ENCODE data around the gene MTM1.

The MTM1 gene

DNA sequence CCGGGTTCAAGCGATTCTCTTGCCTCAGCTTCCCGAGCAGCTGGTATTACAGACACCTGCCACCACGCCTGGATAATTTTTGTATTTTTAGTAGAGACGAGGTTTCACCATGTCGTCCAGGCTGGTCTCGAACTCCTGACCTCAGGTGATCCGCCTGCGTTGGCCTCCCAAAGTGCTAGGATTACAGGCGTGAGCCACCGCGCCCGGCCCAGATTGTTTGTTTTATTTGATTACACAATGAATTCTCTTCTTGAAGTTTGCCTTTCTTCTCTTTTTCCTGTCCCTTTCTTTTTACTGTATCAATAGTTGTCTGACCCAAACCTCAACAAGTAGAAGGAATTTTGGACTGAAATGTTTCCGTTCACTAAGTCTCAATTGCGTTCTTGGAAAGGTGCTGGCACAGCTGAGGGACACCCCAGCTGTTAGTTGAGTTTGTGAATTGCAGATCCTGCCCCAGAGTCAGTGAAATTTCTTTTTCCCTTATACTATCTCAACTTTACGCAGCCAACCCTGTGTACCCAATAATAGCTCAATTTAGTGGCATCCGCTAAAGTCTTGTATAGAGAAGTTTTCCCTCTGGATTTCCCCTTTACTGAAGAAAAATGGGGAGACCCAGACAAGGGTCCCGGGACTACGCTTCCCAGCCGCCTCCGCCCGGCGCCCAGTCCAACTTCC is 639 bp upstream of the MTM1 start:
- TF ChIP-seq, protein P1, sequence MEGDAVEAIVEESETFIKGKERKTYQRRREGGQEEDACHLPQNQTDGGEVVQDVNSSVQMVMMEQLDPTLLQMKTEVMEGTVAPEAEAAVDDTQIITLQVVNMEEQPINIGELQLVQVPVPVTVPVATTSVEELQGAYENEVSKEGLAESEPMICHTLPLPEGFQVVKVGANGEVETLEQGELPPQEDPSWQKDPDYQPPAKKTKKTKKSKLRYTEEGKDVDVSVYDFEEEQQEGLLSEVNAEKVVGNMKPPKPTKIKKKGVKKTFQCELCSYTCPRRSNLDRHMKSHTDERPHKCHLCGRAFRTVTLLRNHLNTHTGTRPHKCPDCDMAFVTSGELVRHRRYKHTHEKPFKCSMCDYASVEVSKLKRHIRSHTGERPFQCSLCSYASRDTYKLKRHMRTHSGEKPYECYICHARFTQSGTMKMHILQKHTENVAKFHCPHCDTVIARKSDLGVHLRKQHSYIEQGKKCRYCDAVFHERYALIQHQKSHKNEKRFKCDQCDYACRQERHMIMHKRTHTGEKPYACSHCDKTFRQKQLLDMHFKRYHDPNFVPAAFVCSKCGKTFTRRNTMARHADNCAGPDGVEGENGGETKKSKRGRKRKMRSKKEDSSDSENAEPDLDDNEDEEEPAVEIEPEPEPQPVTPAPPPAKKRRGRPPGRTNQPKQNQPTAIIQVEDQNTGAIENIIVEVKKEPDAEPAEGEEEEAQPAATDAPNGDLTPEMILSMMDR (IDR thresholded peaks at IDR 0.05; ENCODE audit: extremely low read depth, insufficient read depth, missing control alignments), result no peak
- in situ Hi-C loops (cut with MboI; ENCODE audit: low pct_unique_long_range_greater_than_20kb, low sequenced_read_pairs, unreplicated experiment), result no loop called here
- no peak for DNase-seq (ENCODE audit: low spot score)

DNA sequence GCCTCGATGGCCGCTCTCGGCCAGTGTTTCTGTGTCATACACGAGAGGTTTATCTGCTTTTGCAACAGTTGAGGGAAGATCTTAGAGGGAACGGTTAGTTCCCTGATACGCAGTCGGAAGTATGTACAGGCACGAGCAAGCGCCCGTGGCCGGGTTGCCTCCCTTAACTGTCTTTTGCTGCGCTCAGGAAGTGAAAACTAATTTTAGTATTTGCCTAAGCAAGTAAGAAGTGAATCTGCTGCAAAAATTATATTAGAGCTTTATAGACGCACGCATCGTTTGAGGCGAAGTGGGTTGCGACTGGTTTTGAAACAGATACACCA is 695 bp downstream of the MTM1 start:
- in situ Hi-C loops (cut with MboI; ENCODE audit: low pct_unique_long_range_greater_than_20kb, low sequenced_read_pairs, unreplicated experiment), result no loop called here
- TF ChIP-seq, protein P1 (IDR thresholded peaks at IDR 0.05; ENCODE audit: extremely low read depth, insufficient read depth, missing control alignments), result no peak
- no peak for DNase-seq (ENCODE audit: low spot score)

DNA sequence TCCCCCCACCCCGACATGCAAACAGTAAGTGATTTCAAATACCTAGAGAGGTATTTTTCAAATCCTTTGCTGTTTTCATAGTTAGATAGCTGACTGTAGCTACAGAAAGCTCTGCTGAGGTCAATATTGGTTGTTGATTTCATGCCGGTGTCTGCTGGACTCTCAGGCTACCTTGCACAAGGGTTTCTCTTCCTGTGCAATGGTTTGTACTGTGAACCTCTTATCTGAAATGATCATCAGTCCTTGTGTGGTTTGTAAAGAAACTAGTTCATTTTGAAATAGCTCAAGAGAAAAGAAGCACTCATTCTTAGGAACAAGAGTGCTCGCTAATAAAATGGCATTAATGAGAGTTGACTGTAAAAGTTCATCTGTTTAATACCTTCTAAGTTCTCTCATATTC is 2.1 kb downstream of the MTM1 start:
- no peak for DNase-seq (ENCODE audit: low spot score)
- in situ Hi-C loops (cut with MboI; ENCODE audit: low pct_unique_long_range_greater_than_20kb, low sequenced_read_pairs, unreplicated experiment), result no loop called here
- TF ChIP-seq, protein P1 (IDR thresholded peaks at IDR 0.05; ENCODE audit: extremely low read depth, insufficient read depth, missing control alignments), result no peak

DNA sequence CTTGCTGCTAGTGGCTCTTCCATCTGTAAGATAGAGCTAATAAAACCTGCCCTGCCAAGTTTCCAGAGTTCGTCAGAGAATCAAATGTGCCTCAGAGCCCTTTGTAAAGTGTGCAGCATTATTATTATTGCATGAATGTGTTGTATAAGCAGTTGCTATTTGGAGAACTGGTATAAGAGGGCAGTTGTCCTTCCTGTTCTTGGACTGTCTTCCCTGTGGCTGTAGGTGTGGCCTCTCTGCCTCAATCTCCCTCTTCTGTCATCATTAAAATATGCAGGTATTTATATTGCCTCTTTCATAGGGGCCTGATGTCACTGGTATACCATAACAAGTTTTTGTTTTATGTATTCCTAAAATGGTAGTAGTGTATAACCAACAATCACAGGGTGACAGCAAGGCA is 3.8 kb downstream of the MTM1 start:
- DNase-seq (ENCODE audit: low spot score), result no peak
- in situ Hi-C loops (cut with MboI; ENCODE audit: low pct_unique_long_range_greater_than_20kb, low sequenced_read_pairs, unreplicated experiment), result no loop called here
- TF ChIP-seq, protein P1 (IDR thresholded peaks at IDR 0.05; ENCODE audit: extremely low read depth, insufficient read depth, missing control alignments), result no peak

DNA sequence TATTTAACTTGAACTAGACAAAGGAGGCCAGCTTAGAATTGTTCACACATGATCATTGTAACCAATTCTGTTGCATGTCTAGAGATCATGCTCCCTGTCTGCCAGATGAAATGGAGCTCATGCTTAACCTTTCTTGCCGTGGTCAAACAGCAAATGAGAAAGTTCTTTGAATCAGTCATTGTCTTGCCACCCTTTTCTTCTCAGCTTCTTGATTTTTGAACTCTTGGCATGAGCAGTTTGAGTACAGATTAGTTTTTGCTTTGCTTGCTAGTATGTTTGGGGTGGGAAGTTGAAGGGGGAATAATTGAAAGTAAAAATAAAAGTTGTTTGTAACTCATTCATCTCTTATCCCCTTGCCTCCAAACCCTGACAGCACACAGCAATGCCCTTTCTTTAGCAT is 4.7 kb downstream of the MTM1 start:
- TF ChIP-seq, protein P1 (IDR thresholded peaks at IDR 0.05; ENCODE audit: extremely low read depth, insufficient read depth, missing control alignments), result no peak
- no peak for DNase-seq (ENCODE audit: low spot score)
- in situ Hi-C loops (cut with MboI; ENCODE audit: low pct_unique_long_range_greater_than_20kb, low sequenced_read_pairs, unreplicated experiment), result no loop called here

DNA sequence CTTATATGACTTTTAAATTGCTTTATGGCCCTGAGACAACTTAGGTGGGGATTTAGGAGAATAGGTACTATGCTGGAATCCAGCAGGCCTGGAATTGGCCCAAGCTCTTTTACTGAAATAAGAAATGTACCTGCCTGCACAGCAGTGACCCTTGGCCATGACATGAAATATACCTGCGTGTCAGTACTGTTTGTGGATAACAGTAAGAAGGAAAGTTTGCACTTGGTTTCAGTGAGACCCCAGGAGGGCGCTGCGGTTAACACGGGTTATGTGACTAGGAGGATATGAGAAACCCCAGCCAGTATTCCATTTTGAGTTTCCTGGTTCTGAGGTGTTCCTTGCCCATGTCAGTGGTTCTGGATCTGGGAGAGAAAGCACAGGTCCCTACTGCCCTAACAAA is 5.3 kb downstream of the MTM1 start:
- no peak for DNase-seq (ENCODE audit: low spot score)
- in situ Hi-C loops (cut with MboI; ENCODE audit: low pct_unique_long_range_greater_than_20kb, low sequenced_read_pairs, unreplicated experiment), result no loop called here
- TF ChIP-seq, protein P1 (IDR thresholded peaks at IDR 0.05; ENCODE audit: extremely low read depth, insufficient read depth, missing control alignments), result no peak
